T-helper 1 cell treated with Interleukin-12 subunit alpha and Interleukin-12 subunit beta and Interleukin-4 antibody, amounts not matched to agents 30 μg/mL and 1 μg/mL, for 36 hours (primary cell): ENCODE data around the gene VRK3.
"Not testable (repeated sequence)": the region's sequence is repeated elsewhere in the genome, so short reads cannot be mapped to it uniquely, and the experiment has no call there.

Experiments used
- H3K27ac Mint-ChIP-seq: one replicate; pipeline ENCODE4 v1.8.0; 2021; ENCODE audit warnings: mild to moderate bottlenecking, mixed read lengths
- H3K27me3 Mint-ChIP-seq: one replicate; pipeline ENCODE4 v1.8.0; 2021; ENCODE audit warnings: low read depth, mixed read lengths
- H3K36me3 Mint-ChIP-seq: one replicate; pipeline ENCODE4 v1.8.0; 2021; ENCODE audit warnings: low read depth, mixed read lengths
- H3K4me1 Mint-ChIP-seq: one replicate; pipeline ENCODE4 v1.8.0; 2021; ENCODE audit warnings: low read depth, mixed read lengths
- H3K4me3 Mint-ChIP-seq: one replicate; pipeline ENCODE4 v1.8.0; 2021; ENCODE audit warnings: mild to moderate bottlenecking, moderate library complexity, mixed read lengths
- H3K9me3 Mint-ChIP-seq: one replicate; pipeline ENCODE4 v1.8.0; 2021; ENCODE audit warnings: mixed read lengths

The VRK3 gene

DNA sequence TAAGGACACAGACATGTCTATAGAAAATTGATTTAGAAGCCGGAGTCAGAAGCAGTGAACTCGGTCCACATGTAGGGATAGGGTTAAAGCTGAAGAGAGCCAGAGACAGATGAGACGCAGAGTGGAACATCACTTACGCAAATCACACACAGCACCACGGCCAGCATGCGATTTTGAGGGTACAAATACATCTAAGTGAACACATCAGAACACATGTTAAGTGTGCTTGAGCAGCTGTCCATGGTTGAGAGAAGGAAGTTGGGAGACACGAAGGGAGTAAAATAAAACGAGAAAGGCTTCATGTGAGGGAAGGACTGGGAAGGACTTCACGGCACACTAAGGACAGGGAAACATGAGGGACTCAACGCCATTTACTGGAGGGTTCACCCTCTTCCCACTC lies 38.8 kb downstream of the VRK3 start:
- Mint-ChIP-seq H3K27me3 (no peaks in the 10 kb centered on the region), H3K4me3 (no peak overlapping the region), H3K4me1 (peaks cover 6% of the 10 kb centered on the region), H3K9me3 (no peaks in the 10 kb centered on the region), H3K36me3 (peaks cover 35% of the 10 kb centered on the region), H3K27ac (no peak overlapping the region)

DNA sequence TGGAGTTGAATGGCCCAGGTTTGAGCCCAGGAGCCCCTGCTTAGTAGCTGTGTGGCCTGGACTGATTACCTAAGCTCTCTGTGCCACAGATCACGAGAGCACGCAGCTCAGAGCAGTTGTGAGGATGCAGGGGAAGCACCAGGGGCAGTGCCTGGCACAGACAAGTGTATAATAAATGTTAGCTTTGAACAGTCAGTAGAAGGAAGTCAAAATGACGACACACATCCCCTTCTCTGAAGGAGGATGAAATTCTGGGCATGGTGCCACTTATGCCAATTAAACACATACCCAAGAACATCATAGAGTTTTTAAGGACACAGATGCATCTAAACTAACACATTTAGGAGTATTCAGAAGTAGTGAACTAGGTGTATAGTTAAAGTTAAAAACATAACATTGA lies 39.3 kb downstream of the VRK3 start:
- Mint-ChIP-seq H3K36me3 (peaks cover 31% of the 10 kb centered on the region), H3K27me3 (no peaks in the 10 kb centered on the region), H3K9me3 (no peaks in the 10 kb centered on the region), H3K4me3 (no peak overlapping the region), H3K4me1 (peaks cover 5% of the 10 kb centered on the region), H3K27ac (no peak overlapping the region)

DNA sequence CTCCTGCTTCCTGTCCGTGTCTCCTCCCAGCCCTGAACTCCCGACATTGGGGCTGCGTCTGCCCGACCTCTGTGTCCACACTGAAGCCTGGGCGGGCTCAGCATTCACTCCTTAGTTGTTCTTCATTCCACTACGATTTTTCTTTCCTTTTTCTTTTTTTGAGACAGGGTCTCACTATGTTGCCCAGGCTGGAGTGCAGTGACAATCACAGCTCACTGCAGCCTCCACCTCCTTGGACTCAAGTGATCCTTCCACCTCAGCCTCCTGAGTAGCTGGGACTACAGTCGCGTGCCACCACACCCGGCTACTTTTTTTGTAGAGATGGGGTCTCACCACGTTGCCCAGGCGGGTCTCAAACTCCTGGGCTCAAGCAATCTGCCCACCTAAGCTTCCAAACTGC lies 40.7 kb downstream of the VRK3 start:
- Mint-ChIP-seq H3K36me3 (peaks cover 32% of the 10 kb centered on the region), H3K4me3 (no peak overlapping the region), H3K4me1 (peaks cover 5% of the 10 kb centered on the region), H3K27ac (no peak overlapping the region), H3K27me3 (no peaks in the 10 kb centered on the region), H3K9me3 (no peaks in the 10 kb centered on the region)

DNA sequence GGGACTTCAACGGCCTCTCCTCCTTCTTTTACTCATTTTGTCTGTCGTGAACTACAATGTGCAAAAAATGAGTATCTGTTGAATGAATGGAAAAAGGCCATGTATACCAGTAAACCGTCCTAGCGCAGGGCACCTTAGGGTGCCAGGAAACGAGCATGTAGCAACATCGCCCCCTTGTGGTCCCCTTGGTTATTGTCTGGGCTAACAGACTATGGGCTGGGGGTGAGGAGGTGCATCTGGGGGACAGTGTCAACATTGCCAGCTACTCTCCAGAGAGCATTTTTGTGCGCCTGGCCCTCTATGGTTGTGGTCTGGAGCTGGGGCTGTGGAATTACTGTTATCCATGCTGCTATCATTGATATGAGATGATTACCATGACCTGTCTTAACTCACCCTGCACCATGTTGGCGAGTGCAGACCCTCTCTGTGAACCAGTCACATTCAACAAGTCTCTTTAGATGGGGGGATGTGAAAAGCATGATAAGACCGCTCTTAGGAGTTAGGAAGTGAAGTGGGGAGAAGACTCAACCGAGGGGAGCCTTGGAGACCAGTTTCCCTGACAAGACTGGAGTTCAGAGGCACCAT lies 41.4 kb downstream of the VRK3 start:
- Mint-ChIP-seq H3K4me1 (peaks cover 5% of the 10 kb centered on the region), H3K27ac (no peak overlapping the region), H3K9me3 (no peaks in the 10 kb centered on the region), H3K36me3 (peaks cover 27% of the 10 kb centered on the region), H3K4me3 (no peak overlapping the region), H3K27me3 (no peaks in the 10 kb centered on the region)

DNA sequence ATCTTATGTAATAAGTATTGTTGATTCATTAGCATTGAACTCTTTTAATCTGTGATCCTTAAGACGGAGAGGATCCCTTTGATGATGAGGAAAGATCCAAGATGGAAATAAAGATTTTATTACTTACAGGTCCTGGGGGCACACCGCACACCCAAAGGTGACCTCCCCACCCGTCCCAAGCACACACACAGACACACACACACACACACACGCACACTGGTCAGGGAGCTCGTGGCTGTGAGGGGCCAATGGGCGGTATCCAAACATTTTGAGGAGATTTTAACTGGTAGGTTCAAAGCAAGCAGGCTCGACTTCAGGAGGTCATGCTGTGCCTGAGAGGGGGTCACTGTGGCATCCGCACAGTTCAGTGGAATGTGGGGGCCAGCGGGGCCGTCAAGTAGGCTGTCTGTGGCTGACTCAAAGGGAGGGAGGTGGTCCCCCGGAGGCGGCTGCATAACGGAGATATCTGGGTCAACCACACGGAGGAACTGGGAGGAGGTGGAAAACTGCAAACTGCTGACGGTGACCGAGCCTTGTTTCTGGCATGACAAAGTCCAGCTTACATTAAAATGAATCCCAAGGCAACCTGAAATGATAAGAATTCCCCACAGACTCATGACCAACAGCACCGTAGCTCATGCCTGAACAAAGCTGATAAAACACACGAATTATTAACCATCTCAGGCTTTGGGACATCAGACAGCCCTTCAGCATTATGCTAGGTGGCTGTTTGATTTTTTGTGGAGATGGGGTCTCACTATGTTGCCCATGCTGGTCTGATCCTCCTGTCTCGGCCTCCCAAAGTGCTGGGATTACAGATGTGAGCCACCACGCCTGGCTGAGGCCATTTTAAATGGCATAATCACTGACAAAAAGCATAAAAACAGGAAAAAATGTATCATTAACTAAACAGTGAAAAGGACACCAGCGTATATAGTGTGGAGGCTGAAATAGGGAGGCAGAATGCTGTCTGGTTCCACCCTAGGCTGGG lies 43.3 kb downstream of the VRK3 start:
- no peak overlapping the region for H3K4me3 Mint-ChIP-seq
- no peak overlapping the region for H3K27ac Mint-ChIP-seq
- H3K9me3 Mint-ChIP-seq = no peaks in the 10 kb centered on the region
- peaks cover 2% of the 10 kb centered on the region for H3K4me1 Mint-ChIP-seq
- peaks cover 18% of the 10 kb centered on the region for H3K36me3 Mint-ChIP-seq
- H3K27me3 Mint-ChIP-seq = no peaks in the 10 kb centered on the region

DNA sequence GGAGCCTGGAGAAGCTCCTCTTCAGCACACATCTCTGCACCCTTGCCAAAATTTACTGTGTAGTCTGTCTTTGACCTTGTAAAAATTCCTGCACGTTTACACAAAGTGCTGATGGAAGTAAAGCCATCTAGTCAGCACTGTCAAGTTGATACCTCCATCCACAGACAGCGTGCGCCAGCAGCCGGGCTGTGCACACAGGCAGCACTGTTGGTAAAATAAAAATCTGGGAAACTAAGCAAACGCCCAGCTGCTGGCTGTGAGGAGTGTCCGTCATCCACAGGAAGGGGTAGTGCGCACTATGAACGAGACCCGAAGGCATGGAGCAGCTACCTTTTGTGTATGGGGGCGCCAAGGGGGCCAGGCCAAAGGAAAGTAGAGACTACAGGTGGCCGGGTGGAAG lies 46.8 kb downstream of the VRK3 start:
- peaks cover 12% of the 10 kb centered on the region for H3K36me3 Mint-ChIP-seq
- H3K27me3 Mint-ChIP-seq = no peaks in the 10 kb centered on the region
- no peaks in the 10 kb centered on the region for H3K9me3 Mint-ChIP-seq
- H3K4me1 Mint-ChIP-seq = peaks cover 2% of the 10 kb centered on the region
- H3K4me3 Mint-ChIP-seq = no peak overlapping the region
- H3K27ac Mint-ChIP-seq = no peak overlapping the region

DNA sequence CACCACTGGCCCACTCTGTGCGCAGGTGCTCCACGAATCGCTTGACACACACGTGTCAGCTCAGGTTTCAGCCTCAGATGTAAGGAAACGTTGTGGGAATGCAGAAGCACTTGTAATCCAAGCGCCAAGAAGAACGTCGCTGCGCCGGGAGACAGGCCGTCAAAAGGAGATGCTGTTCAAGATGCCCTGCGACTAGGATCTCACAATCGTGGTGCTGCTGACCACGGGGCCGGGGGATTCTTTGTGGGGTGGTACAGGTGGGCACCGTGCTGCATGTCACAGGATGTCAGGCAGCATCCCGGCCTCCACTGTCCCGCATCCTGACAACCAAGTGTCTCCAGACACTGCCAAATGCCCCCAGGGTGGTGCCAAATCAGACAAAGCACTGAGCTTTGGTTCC lies 47.3 kb downstream of the VRK3 start:
- H3K27ac Mint-ChIP-seq = no peak overlapping the region
- H3K9me3 Mint-ChIP-seq = no peaks in the 10 kb centered on the region
- H3K4me1 Mint-ChIP-seq = peaks cover 2% of the 10 kb centered on the region
- H3K36me3 Mint-ChIP-seq = peaks cover 12% of the 10 kb centered on the region
- no peak overlapping the region for H3K4me3 Mint-ChIP-seq
- H3K27me3 Mint-ChIP-seq = no peaks in the 10 kb centered on the region

DNA sequence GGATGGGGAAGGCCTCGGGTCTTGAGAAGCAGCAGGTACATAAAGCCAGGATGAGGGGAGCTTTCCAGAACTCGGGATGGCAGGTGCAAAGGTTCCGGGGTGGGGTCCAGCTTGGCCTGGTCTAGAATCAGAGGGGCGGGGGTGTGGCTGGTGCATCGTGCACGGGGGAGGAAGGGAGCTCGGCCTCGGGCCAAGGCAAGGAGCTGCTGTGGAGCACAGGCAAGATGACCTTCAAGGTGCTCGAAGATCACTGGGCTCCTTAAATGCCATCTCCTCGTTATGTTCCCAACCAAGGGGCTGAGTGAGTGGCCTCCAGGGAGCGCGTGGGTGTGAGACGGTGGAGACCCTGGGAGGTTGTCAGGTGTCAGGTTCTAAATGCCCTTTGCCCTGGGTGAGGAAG lies 48.1 kb downstream of the VRK3 start:
- Mint-ChIP-seq H3K9me3 (no peaks in the 10 kb centered on the region), H3K4me3 (no peak overlapping the region), H3K27ac (no peak overlapping the region), H3K36me3 (peaks cover 12% of the 10 kb centered on the region), H3K4me1 (no peaks in the 10 kb centered on the region), H3K27me3 (no peaks in the 10 kb centered on the region)

DNA sequence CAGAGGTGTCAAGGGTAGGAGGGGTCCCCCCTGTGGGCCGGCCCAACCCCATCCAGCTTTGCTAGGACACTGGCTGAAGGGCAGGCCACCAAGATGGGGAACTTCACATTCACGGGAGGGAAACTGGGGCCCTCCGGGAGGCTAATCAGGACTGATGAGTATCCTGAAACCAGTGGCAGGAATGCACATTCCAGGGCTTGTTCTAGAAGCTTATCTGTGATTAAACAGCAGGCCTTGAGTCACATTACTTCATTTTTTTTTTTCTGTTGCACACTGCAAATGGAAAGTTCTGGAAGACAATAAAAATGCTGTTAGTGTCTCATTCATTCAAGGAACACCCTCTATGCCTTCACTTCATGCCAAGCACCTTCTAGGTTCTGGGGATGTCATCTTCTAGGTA lies 48.7 kb downstream of the VRK3 start:
- H3K27me3 Mint-ChIP-seq = no peaks in the 10 kb centered on the region
- no peaks in the 10 kb centered on the region for H3K4me1 Mint-ChIP-seq
- peaks cover 8% of the 10 kb centered on the region for H3K36me3 Mint-ChIP-seq
- H3K9me3 Mint-ChIP-seq = no peaks in the 10 kb centered on the region
- H3K27ac Mint-ChIP-seq = no peak overlapping the region
- H3K4me3 Mint-ChIP-seq = no peak overlapping the region

DNA sequence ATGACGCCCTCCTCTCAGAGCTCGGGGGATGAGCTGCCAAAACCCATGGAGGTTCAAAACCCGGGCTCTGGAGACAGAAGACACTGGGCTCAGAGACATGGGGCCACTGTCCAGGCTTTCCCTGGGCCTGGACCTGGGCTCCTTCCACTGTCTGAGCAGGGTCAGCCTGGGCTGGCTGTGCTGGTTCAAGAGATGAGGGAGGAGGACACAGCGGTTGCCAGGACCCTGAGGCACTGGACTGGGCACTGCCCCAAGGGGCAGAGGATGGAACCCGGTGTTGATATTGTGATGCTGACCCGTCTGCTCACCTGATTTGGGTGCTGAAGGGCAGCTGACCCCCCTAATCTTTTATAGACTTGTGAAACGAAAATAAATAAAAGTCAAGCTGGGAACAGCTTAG lies 50.1 kb downstream of the VRK3 start:
- H3K36me3 Mint-ChIP-seq = peaks cover 5% of the 10 kb centered on the region
- no peak overlapping the region for H3K4me3 Mint-ChIP-seq
- no peaks in the 10 kb centered on the region for H3K27me3 Mint-ChIP-seq
- H3K9me3 Mint-ChIP-seq = no peaks in the 10 kb centered on the region
- no peak overlapping the region for H3K27ac Mint-ChIP-seq
- no peaks in the 10 kb centered on the region for H3K4me1 Mint-ChIP-seq

DNA sequence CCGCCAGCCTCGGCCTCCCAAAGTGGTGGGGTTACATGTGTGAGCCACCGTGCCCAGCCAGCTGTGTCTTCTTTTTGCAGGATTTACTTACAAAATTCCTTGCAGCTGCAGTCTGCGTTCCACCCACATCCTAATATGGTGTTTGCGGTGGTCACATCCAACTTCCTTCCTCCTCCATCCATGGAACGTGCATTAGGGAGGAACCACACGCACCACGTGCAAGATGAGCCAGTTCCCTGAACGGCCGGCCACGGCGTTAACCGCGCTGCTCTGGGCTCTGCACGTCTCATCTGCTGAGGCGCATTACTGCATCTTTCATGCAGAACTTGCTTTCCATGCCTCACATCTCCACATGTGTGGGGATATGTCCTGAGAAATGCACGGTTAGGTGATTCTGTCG lies 51.2 kb downstream of the VRK3 start:
- Mint-ChIP-seq H3K9me3 (no peaks in the 10 kb centered on the region), H3K36me3 (peaks cover 4% of the 10 kb centered on the region), H3K27ac (no peak overlapping the region), H3K4me3 (no peak overlapping the region), H3K27me3 (no peaks in the 10 kb centered on the region), H3K4me1 (no peaks in the 10 kb centered on the region)

DNA sequence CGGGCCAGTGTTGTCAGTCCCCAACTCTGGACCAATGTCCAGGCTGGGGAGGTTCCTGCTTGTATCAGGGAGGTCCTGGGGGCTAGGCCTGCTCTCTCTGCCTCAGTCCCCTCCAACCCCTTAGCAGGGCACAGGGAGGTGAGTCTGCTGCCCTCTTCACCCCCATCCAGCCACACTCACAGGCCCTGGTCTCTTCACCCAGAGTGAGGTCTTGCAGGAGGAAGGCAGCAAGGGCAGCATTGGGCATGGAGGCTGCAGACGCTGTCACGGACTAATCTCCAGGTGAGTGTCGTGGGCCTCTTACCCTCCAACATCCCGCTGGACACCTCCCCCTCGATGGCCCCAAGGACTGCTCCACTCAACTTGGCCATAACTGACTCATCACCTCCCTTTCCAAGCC lies 52.3 kb downstream of the VRK3 start:
- Mint-ChIP-seq H3K4me3 (no peak overlapping the region), H3K27ac (no peak overlapping the region), H3K9me3 (no peaks in the 10 kb centered on the region), H3K27me3 (no peaks in the 10 kb centered on the region), H3K36me3 (peaks cover 4% of the 10 kb centered on the region), H3K4me1 (no peaks in the 10 kb centered on the region)

DNA sequence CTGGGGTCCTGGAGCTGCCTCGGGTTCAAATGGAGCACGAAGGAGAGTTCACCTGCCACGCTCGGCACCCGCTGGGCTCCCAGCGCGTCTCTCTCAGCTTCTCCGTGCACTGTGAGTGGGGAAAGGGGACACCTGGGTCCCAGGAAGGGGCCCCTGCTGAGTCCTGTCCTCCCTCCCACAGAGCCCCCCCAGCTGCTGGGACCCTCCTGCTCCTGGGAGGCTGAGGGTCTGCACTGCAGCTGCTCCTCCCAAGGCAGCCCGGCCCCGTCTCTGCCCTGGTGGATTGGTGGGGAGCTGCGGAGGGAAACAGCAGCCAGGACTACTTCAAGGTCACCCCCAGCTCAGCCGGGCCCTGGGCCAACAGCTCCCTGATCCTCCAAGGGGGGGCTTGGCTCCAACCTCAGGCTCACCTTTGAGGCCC lies 53.2 kb downstream of the VRK3 start:
- no peaks in the 10 kb centered on the region for H3K9me3 Mint-ChIP-seq
- no peak overlapping the region for H3K27ac Mint-ChIP-seq
- no peaks in the 10 kb centered on the region for H3K4me1 Mint-ChIP-seq
- peaks cover 4% of the 10 kb centered on the region for H3K36me3 Mint-ChIP-seq
- H3K4me3 Mint-ChIP-seq = no peak overlapping the region
- no peaks in the 10 kb centered on the region for H3K27me3 Mint-ChIP-seq

DNA sequence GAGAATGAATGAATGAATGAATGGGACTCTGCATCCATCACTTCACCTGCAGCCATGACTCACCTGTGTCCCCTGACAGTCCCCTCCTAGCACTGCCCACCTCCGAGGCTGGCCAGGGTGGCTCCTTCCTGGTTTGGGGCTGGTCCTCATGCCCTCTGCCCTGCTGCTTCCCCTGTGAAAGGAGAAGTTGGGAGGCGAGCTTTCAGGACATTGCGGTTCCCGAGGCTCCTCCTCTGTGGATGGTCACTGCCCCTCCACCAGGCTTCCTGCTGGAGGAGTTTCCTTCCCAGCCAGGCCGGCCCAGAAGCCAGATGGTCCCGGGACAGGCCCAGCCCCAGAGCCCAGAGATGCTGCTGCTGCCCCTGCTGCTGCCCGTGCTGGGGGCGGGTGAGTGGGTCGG lies 55.8 kb downstream of the VRK3 start:
- H3K4me3 Mint-ChIP-seq, H3K9me3 Mint-ChIP-seq, H3K27me3 Mint-ChIP-seq, H3K4me1 Mint-ChIP-seq, H3K36me3 Mint-ChIP-seq, H3K27ac Mint-ChIP-seq: not testable (repeated sequence)

DNA sequence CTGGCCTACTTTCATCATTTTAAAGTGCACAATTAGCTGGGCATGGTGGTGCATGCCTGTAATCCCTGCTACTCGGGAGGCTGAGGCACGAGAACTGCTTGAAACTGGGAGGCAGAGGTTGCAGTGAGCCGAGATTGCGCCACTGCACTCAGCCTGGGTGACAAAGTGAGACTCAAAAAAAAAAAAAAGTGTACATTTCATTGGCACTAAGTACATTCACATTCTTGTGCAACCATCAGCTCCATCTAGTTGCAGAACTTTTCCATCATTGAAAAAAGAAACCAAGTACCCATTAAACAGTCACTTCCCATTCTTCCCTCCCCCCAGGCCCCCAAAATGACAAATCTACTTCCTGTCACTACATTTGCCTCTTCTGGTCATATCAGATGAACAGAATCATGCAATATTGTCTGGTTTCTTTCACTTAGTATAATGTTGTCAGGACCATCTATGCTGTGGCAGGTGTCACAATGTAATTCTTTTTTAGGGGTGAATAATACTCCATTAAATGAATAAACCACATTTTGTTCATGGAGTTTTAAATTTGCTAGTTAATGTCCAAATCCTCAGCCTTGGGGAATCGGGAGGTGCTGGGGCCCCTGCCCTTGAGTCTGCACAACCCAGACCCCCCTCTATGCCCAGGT lies 56.8 kb downstream of the VRK3 start:
- Mint-ChIP-seq H3K4me1 (no peaks in the 10 kb centered on the region), H3K4me3 (no peak overlapping the region), H3K27ac (no peak overlapping the region), H3K27me3 (no peaks in the 10 kb centered on the region), H3K9me3 (no peaks in the 10 kb centered on the region), H3K36me3 (no peaks in the 10 kb centered on the region)
